Neural cell (in vitro differentiated cells): ENCODE measurements around the gene ARSJ. TPM values are rescaled to one million over a fixed set of nuclear protein-coding genes. Genes with fewer than 3 reads are reported as not detected.
A peak's percentile ranks its signal among the peaks of the same experiment; 100 is the strongest.

Experiments
- H2AFZ ChIP-seq: fragments of 200-600, 300-800 bp; sonication (generic), shearing (Covaris generic); 2 replicates; pipeline ENCODE4 v1.6.0; 2014; ENCODE audit warnings: low read depth, mild to moderate bottlenecking, antibody characterized with exemption, low read length, moderate library complexity
- H3F3A ChIP-seq: fragments of 200-600 bp; shearing (Covaris generic); 2 replicates; pipeline ENCODE4 v1.6.1; 2016; ENCODE audit warnings: mild to moderate bottlenecking, moderate library complexity, mixed read lengths, antibody characterized with exemption, low read length; ENCODE audit not compliant: insufficient read depth, poor library complexity, severe bottlenecking
- H3K27ac ChIP-seq: fragments of 200-600, 300-800 bp; sonication (generic), shearing (Covaris generic); 2 replicates; pipeline ENCODE4 v1.5.1; 2014; ENCODE audit warnings: mild to moderate bottlenecking, low read length, moderate library complexity
- H3K27me3 ChIP-seq: fragments of 300-800, 200-600 bp; sonication (generic), shearing (Covaris generic); 2 replicates; pipeline ENCODE4 v1.6.0; 2014; ENCODE audit warnings: mild to moderate bottlenecking, low read depth, low read length, moderate library complexity; ENCODE audit not compliant: insufficient read depth
- H3K36me3 ChIP-seq: fragments of 300-800, 200-600 bp; sonication (generic), shearing (Covaris generic); 2 replicates; pipeline ENCODE4 v1.5.1; 2014; ENCODE audit warnings: mild to moderate bottlenecking, antibody characterized with exemption, low read length, moderate library complexity; ENCODE audit not compliant: insufficient read depth
- H3K4me2 ChIP-seq: fragments of 300-800, 200-600 bp; sonication (generic), shearing (Covaris generic); 2 replicates; pipeline ENCODE4 v1.6.0; 2014; ENCODE audit warnings: mild to moderate bottlenecking, low read length
- H3K4me3 ChIP-seq: fragments of 300-800, 200-600 bp; sonication (generic), shearing (Covaris generic); 2 replicates; pipeline ENCODE4 v1.5.1; 2014; ENCODE audit warnings: mild to moderate bottlenecking, low read length, moderate library complexity
- H3K79me2 ChIP-seq: fragments of 200-600 bp; shearing (Covaris generic); replicated peaks from 2 replicates; pipeline ENCODE4 v1.6.0; 2014; ENCODE audit warnings: mild to moderate bottlenecking, low read length, moderate library complexity; ENCODE audit not compliant: insufficient read depth
- H3K9ac ChIP-seq: fragments of 300-800, 200-600 bp; sonication (generic), shearing (Covaris generic); 2 replicates; pipeline ENCODE4 v1.6.1; 2016; ENCODE audit warnings: mild to moderate bottlenecking, low read length, mixed read lengths
- H3K9me2 ChIP-seq: fragments of 200-600 bp; shearing (Covaris generic); 2 replicates; pipeline ENCODE4 v1.6.1; 2016; ENCODE audit warnings: mild to moderate bottlenecking, low read length, mixed read lengths; ENCODE audit not compliant: insufficient read depth
- H3K9me3 ChIP-seq: fragments of 200-600, 300-800 bp; sonication (generic), shearing (Covaris generic); 2 replicates; pipeline ENCODE4 v1.6.1; 2016; ENCODE audit warnings: mild to moderate bottlenecking, mixed run types, low read length, moderate library complexity, mixed read lengths
- H4K20me1 ChIP-seq: fragments of 200-600 bp; shearing (Covaris generic); 2 replicates; pipeline ENCODE4 v1.6.1; 2016; ENCODE audit warnings: mild to moderate bottlenecking, mixed run types; ENCODE audit not compliant: insufficient read depth
- EP300 ChIP-seq: fragments of 450-650 bp; conservative IDR thresholded peaks from 2 replicates; pipeline ENCODE4 v1.6.1; 2014; ENCODE audit warnings: antibody characterized with exemption, mild to moderate bottlenecking, moderate library complexity; ENCODE audit not compliant: poor library complexity, severe bottlenecking
- EZH2 ChIP-seq: fragments of 200-600, 300-800 bp; shearing (Covaris generic), sonication (generic); IDR thresholded peaks from 2 replicates; pipeline ENCODE4 v1.6.1; 2014; ENCODE audit warnings: antibody characterized with exemption, low read length, borderline replicate concordance, mild to moderate bottlenecking; ENCODE audit not compliant: insufficient read depth, poor library complexity, severe bottlenecking
- MXI1 ChIP-seq: fragments of 450-650 bp; conservative IDR thresholded peaks from 2 replicates; pipeline ENCODE4 v1.6.1; 2014; ENCODE audit warnings: antibody characterized with exemption, mild to moderate bottlenecking; ENCODE audit not compliant: poor library complexity, severe bottlenecking
- POLR2AphosphoS5 ChIP-seq: IDR thresholded peaks from 2 replicates; pipeline ENCODE4 v1.6.1; 2012
- RAD21 ChIP-seq: fragments of 450-650 bp; conservative IDR thresholded peaks from 2 replicates; pipeline ENCODE4 v1.6.1; 2014; ENCODE audit warnings: antibody characterized with exemption, mild to moderate bottlenecking, moderate library complexity
- SMC3 ChIP-seq: fragments of 450-650 bp; conservative IDR thresholded peaks from 2 replicates; pipeline ENCODE4 v1.6.1; 2014; ENCODE audit warnings: antibody characterized with exemption, mild to moderate bottlenecking, moderate library complexity; ENCODE audit not compliant: poor library complexity
- TAF1 ChIP-seq: IDR thresholded peaks from 2 replicates; pipeline ENCODE4 v1.6.1; 2012; ENCODE audit warnings: low read depth
- polyA plus RNA-seq: library from polyadenylated mRNA; depleted of rRNA; stranded (reverse); fragments of >200 nt; gene quantifications from 2 replicates; pipeline ENCODE4 v1.2.3, GENCODE V29; 2014
- TF ChIP-seq, protein P1 (sequence below): IDR thresholded peaks from 2 replicates; pipeline ENCODE4 v1.6.1; 2012; ENCODE audit warnings: borderline replicate concordance
- TF ChIP-seq, protein P2 (sequence below): fragments of 450-650 bp; IDR thresholded peaks from 2 replicates; pipeline ENCODE4 v1.5.1; 2014; ENCODE audit warnings: antibody characterized with exemption, mild to moderate bottlenecking, moderate library complexity; ENCODE audit not compliant: poor library complexity, severe bottlenecking

ARSJ gene
- polyA plus RNA-seq, 1 donor from 2014 or later = 0.10 TPM

DNA sequence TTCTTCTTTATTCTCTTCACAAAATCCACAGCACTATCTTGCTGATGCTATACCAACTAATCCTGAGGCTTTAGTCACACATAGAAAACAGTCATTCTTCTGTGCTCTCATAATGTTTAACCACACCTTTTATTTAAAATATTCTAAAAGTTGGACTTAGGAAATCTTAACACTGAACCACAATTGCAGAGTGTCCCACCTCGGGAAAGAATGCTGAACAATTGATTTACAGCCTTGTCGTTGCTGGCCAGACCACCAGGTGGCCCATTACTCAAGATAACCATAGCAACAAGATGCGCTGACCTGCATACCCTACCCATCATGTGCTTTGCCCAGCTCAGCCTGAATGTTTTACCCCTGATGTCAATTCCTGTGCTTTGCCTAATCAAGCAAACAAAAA is 100.8 kb downstream of the ARSJ start:
- no peak overlapping the region for H3K4me3 ChIP-seq
- no peak overlapping the region for H2AFZ ChIP-seq
- H3K9ac ChIP-seq = no peak overlapping the region
- no peaks in the 10 kb centered on the region for H4K20me1 ChIP-seq
- H3K27me3 ChIP-seq = no peaks in the 10 kb centered on the region
- H3K36me3 ChIP-seq = no peaks in the 10 kb centered on the region
- TF ChIP-seq SMC3 (peak; percentile 57), MXI1 (no peak), TAF1 (no peak), POLR2AphosphoS5 (no peak), RAD21 (peak; percentile 51)
- TF ChIP-seq, protein P1, sequence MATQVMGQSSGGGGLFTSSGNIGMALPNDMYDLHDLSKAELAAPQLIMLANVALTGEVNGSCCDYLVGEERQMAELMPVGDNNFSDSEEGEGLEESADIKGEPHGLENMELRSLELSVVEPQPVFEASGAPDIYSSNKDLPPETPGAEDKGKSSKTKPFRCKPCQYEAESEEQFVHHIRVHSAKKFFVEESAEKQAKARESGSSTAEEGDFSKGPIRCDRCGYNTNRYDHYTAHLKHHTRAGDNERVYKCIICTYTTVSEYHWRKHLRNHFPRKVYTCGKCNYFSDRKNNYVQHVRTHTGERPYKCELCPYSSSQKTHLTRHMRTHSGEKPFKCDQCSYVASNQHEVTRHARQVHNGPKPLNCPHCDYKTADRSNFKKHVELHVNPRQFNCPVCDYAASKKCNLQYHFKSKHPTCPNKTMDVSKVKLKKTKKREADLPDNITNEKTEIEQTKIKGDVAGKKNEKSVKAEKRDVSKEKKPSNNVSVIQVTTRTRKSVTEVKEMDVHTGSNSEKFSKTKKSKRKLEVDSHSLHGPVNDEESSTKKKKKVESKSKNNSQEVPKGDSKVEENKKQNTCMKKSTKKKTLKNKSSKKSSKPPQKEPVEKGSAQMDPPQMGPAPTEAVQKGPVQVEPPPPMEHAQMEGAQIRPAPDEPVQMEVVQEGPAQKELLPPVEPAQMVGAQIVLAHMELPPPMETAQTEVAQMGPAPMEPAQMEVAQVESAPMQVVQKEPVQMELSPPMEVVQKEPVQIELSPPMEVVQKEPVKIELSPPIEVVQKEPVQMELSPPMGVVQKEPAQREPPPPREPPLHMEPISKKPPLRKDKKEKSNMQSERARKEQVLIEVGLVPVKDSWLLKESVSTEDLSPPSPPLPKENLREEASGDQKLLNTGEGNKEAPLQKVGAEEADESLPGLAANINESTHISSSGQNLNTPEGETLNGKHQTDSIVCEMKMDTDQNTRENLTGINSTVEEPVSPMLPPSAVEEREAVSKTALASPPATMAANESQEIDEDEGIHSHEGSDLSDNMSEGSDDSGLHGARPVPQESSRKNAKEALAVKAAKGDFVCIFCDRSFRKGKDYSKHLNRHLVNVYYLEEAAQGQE = no peak
- TF ChIP-seq, protein P2, sequence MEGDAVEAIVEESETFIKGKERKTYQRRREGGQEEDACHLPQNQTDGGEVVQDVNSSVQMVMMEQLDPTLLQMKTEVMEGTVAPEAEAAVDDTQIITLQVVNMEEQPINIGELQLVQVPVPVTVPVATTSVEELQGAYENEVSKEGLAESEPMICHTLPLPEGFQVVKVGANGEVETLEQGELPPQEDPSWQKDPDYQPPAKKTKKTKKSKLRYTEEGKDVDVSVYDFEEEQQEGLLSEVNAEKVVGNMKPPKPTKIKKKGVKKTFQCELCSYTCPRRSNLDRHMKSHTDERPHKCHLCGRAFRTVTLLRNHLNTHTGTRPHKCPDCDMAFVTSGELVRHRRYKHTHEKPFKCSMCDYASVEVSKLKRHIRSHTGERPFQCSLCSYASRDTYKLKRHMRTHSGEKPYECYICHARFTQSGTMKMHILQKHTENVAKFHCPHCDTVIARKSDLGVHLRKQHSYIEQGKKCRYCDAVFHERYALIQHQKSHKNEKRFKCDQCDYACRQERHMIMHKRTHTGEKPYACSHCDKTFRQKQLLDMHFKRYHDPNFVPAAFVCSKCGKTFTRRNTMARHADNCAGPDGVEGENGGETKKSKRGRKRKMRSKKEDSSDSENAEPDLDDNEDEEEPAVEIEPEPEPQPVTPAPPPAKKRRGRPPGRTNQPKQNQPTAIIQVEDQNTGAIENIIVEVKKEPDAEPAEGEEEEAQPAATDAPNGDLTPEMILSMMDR = peak; percentile 56
- no peaks in the 10 kb centered on the region for H3K9me2 ChIP-seq
- no peaks in the 10 kb centered on the region for H3K79me2 ChIP-seq
- H3K9me3 ChIP-seq = no peaks in the 10 kb centered on the region
- no peak overlapping the region for H3K4me2 ChIP-seq
- no peak overlapping the region for H3K27ac ChIP-seq
- H3F3A ChIP-seq = no peaks in the 10 kb centered on the region

DNA sequence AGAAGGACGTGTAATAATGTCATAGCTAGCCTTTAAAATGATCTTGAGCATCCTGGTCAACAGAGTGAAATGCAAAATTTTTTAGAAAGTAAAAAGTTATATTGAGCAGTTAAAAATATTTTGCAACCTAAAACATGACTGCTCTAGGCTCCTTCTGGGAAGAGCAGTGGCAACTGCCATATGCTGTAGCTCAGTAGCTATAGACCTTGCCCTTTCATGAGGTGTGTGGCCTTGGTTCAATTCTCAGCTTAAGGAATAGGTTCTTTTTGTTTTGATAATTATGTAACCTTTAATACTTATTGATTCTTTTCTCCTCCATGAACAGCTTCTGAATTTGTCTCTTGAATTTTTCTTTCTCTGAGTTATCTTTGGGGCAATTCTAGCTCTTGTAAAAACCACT is 105.0 kb downstream of the ARSJ start:
- Histone ChIP-seq H2AFZ (no peak overlapping the region), H3K27ac (no peak overlapping the region), H3K9ac (no peak overlapping the region), H3K4me3 (no peak overlapping the region), H4K20me1 (no peaks in the 10 kb centered on the region), H3K9me2 (no peaks in the 10 kb centered on the region), H3K79me2 (no peaks in the 10 kb centered on the region), H3K27me3 (no peaks in the 10 kb centered on the region), H3F3A (no peaks in the 10 kb centered on the region), H3K4me2 (no peak overlapping the region), H3K36me3 (no peaks in the 10 kb centered on the region), H3K9me3 (no peaks in the 10 kb centered on the region)
- TF ChIP-seq TAF1 (no peak), EZH2 (no peak), MXI1 (no peak), SMC3 (no peak), POLR2AphosphoS5 (no peak), EP300 (no peak)
- TF ChIP-seq, protein P1 = no peak
- TF ChIP-seq, protein P2 = no peak
